Tibial artery (tissue), 4 donors: ENCODE measurements around the gene GRIK2.

Experiments
- DNase-seq, 2 donors: peaks; one replicate each; pipeline ENCODE4 v3.0.0-alpha.2; 2019
- H3K27ac ChIP-seq, 2 donors: fragments of 200-600 bp; sonication (generic) in 1 of 2; 1 replicate in 1 of 2; 2 replicates in 1 of 2; pipeline ENCODE4 v1.5.1; 2018 to 2019; ENCODE audit warnings: mild to moderate bottlenecking in 1 of 2
- H3K27me3 ChIP-seq, 2 donors: fragments of 200-600 bp; sonication (generic) in 1 of 2; one replicate each; pipeline versions ENCODE4 v1.5.1 to v1.6.0; 2016 to 2019
- H3K36me3 ChIP-seq, 3 donors: fragments of 200-600 bp; sonication (generic) in 2 of 3; one replicate each; pipeline ENCODE4 v1.5.1; 2016 to 2019; ENCODE audit warnings: mild to moderate bottlenecking in 2 of 3
- H3K4me1 ChIP-seq, 4 donors: fragments of 200-600 bp; sonication (generic) in 2 of 4; 1 replicate in 3 of 4; 2 replicates in 1 of 4; pipeline ENCODE4 v1.5.1; 2016 to 2019
- H3K4me3 ChIP-seq, 2 donors: fragments of 200-600 bp; sonication (generic) in 1 of 2; 1 replicate in 1 of 2; 2 replicates in 1 of 2; pipeline ENCODE4 v1.5.1; 2018 to 2019; ENCODE audit warnings: mild to moderate bottlenecking in 2 of 2
- H3K9me3 ChIP-seq, 3 donors: fragments of 200-600 bp; sonication (generic) in 1 of 3; one replicate each; pipeline ENCODE4 v1.5.1; 2016 to 2019
- intact Hi-C: fragments of 100-400 bp; cut with DNase I; formaldehyde crosslinking; loops from one replicate; pipeline ENCODE4 v1.15.0; 2023; ENCODE audit warnings: low total_unique reads
- TF ChIP-seq, protein P1 (sequence below), 2 experiments: fragments of 200-600 bp in 1 of 2; fragments of 450-650 bp in 1 of 2; IDR thresholded peaks; one replicate each; pipeline ENCODE4 v1.5.1; 2017 to 2019; ENCODE audit warnings: antibody characterized with exemption in 2 of 2, mild to moderate bottlenecking in 1 of 2, moderate library complexity in 1 of 2

GRIK2 gene

DNA sequence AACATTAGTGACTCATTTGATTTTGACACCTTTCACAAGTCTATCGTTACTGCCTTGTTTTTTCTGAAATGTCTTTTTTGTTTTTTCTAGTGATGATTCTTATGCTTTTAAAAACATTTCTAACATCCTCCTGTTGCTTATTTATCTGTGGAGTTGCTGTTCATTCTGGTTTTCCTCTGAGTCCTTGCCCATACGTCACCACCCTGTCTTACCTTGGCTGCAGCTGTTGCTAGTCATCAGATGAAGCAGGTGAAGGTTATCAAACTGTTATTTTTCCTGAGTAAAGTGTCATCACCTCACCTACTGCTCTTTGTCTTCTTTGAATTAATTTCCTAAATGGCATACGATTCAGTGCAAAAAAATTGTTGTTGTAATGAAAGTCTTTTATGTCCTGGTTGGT lies 376.6 kb downstream of the GRIK2 start:
- DNase-seq, result no peak
- Histone ChIP-seq H3K9me3 (no peaks in the 10 kb centered on the region), H3K4me1 (no peaks in the 10 kb centered on the region), H3K27me3 (no peaks in the 10 kb centered on the region), H3K36me3 (no peaks in the 10 kb centered on the region), H3K27ac (no peak overlapping the region), H3K4me3 (no peak overlapping the region)
- TF ChIP-seq, protein P1, sequence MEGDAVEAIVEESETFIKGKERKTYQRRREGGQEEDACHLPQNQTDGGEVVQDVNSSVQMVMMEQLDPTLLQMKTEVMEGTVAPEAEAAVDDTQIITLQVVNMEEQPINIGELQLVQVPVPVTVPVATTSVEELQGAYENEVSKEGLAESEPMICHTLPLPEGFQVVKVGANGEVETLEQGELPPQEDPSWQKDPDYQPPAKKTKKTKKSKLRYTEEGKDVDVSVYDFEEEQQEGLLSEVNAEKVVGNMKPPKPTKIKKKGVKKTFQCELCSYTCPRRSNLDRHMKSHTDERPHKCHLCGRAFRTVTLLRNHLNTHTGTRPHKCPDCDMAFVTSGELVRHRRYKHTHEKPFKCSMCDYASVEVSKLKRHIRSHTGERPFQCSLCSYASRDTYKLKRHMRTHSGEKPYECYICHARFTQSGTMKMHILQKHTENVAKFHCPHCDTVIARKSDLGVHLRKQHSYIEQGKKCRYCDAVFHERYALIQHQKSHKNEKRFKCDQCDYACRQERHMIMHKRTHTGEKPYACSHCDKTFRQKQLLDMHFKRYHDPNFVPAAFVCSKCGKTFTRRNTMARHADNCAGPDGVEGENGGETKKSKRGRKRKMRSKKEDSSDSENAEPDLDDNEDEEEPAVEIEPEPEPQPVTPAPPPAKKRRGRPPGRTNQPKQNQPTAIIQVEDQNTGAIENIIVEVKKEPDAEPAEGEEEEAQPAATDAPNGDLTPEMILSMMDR (IDR thresholded peaks at IDR 0.05), result no peak
- intact Hi-C loops, result no loop called here

DNA sequence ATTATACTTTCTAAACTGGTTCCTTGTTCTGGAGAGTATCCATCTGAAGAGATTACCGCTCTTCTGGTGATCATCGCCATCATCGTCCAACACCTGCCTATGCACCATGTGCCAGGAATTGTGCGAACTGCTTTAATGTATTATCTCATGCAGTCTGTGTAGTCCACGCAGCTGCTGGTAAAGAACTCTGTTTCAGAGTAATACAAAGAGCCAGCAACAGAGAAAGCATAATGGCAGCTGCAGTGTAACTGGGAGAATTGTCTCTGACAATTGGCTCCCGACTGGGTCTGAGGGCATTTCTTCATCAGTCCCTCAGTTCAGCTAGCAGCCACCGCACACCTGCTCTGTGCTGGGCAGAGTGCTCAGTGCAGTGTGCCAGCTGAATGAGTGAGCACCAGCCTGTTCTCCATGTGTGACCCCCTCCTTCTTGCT lies 383.4 kb downstream of the GRIK2 start:
- no peak for DNase-seq
- intact Hi-C loops, result no loop called here
- TF ChIP-seq, protein P1 (IDR thresholded peaks at IDR 0.05), result no peak

DNA sequence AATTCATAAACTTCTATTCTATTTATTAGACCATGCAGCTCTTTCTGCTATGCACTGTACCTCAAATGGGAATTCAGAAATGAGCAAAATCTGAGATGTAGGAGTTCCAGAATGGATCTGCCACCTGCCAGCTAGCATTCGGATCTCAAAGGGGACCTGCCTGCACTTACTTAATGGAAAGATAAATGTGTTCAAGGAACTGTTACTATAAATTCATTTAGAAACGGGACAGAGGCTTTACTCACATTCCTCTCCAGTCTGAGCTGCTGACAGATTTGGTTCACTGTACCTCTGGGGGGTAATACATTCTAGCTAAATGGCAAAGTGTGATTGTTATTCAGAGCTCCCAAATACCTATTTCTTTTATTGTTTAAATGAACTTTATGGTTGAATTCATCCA lies 384.1 kb downstream of the GRIK2 start:
- H3K4me3 ChIP-seq, result no peak overlapping the region
- H3K4me1 ChIP-seq, result no peaks in the 10 kb centered on the region
- no peaks in the 10 kb centered on the region for H3K9me3 ChIP-seq
- no peaks in the 10 kb centered on the region for H3K27me3 ChIP-seq
- no peak overlapping the region for H3K27ac ChIP-seq
- intact Hi-C loops, result no loop called here
- no peaks in the 10 kb centered on the region for H3K36me3 ChIP-seq
- TF ChIP-seq, protein P1 (IDR thresholded peaks at IDR 0.05), result no peak
- no peak for DNase-seq

More for the DNA sequence above, 383.4 kb downstream of the GRIK2 start:
- no peaks in the 10 kb centered on the region for H3K27me3 ChIP-seq
- no peaks in the 10 kb centered on the region for H3K9me3 ChIP-seq
- no peaks in the 10 kb centered on the region for H3K36me3 ChIP-seq
- no peaks in the 10 kb centered on the region for H3K4me1 ChIP-seq
- no peak overlapping the region for H3K4me3 ChIP-seq
- no peak overlapping the region for H3K27ac ChIP-seq

DNA sequence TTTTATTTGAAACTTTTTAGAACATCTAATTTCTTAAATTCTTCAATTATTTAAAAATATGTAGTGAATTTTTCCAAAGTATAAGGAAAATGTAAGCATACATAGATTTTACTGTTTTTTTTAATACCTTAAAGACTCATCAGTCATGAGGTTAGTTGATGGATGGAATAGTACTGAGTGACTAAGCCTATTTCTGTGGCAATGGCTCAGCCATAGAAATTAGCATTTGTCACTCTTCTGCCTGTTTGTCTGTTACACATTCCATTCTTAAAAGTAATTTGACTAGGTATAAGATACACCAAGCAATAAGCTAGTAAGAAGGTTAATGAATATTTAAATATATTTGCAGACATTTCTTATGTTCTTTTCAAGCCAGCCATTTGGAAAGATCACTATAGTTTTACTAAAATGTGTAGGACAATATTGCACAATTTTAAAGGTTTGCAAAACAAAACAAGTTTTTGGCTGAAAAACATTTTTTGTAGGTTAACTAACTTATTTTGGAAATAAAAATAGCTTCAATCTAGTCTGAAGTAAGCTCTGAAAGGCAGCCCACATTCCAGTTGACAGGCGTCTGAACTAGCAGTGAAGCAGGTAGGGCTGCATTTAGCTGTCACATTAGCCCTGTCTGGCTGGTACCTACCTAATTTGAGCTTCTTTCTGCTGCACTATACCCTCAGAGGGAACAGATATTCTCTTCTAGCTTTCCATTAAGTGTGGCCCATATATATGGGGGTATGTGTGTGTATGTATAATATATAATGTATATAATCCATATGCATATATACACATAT lies 385.7 kb downstream of the GRIK2 start:
- H3K4me1 ChIP-seq, result no peaks in the 10 kb centered on the region
- DNase-seq, result no peak
- no peaks in the 10 kb centered on the region for H3K36me3 ChIP-seq
- TF ChIP-seq, protein P1 (IDR thresholded peaks at IDR 0.05), result no peak
- no peak overlapping the region for H3K27ac ChIP-seq
- intact Hi-C loops, result no loop called here
- H3K9me3 ChIP-seq, result no peaks in the 10 kb centered on the region
- no peak overlapping the region for H3K4me3 ChIP-seq
- H3K27me3 ChIP-seq, result no peaks in the 10 kb centered on the region

DNA sequence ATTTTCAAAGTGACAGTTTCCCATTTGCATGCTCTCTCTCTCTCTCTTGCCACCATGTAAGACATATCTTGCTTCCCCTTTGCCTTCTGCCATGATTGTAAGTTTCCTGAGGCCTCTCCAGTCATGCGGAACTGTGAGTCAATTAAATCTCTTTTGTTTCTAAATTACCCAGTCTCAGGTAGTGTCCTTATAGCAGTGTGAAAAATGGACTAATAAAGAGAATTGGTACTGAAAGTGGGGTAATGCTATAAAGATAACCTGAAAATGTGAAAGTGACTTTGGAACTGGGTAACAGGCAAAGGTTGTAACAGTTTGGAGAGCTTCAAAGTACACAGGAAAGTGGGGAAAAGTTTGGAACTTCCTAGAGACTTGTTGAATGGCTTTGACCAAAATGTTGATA lies 389.8 kb downstream of the GRIK2 start:
- Histone ChIP-seq H3K4me1 (no peaks in the 10 kb centered on the region), H3K27ac (no peak overlapping the region), H3K27me3 (no peaks in the 10 kb centered on the region), H3K36me3 (no peaks in the 10 kb centered on the region), H3K4me3 (no peak overlapping the region), H3K9me3 (no peaks in the 10 kb centered on the region)
- no peak for DNase-seq
- intact Hi-C loops, result no loop called here
- TF ChIP-seq, protein P1 (IDR thresholded peaks at IDR 0.05), result no peak
